Tongue (tissue), 2 donors: ENCODE data around the gene ZNF343. TPM values are rescaled to one million over a fixed set of nuclear protein-coding genes. Genes with fewer than 3 reads are reported as not detected.
"Not testable (repeated sequence)": the region's sequence is repeated elsewhere in the genome, so short reads cannot be mapped to it uniquely, and the experiment has no call there.

ENCODE experiments used
- DNase-seq: peaks from one replicate; pipeline ENCODE4 v3.0.0-alpha.2; 2015
- total RNA-seq: library from RNA; depleted of rRNA; stranded (reverse); fragments of >200 nt; gene quantifications from one replicate; pipeline ENCODE4 v1.2.3, GENCODE V29; 2014

The ZNF343 gene
- total RNA-seq, 1 donor from 2014 or later: 21.8 TPM

DNA sequence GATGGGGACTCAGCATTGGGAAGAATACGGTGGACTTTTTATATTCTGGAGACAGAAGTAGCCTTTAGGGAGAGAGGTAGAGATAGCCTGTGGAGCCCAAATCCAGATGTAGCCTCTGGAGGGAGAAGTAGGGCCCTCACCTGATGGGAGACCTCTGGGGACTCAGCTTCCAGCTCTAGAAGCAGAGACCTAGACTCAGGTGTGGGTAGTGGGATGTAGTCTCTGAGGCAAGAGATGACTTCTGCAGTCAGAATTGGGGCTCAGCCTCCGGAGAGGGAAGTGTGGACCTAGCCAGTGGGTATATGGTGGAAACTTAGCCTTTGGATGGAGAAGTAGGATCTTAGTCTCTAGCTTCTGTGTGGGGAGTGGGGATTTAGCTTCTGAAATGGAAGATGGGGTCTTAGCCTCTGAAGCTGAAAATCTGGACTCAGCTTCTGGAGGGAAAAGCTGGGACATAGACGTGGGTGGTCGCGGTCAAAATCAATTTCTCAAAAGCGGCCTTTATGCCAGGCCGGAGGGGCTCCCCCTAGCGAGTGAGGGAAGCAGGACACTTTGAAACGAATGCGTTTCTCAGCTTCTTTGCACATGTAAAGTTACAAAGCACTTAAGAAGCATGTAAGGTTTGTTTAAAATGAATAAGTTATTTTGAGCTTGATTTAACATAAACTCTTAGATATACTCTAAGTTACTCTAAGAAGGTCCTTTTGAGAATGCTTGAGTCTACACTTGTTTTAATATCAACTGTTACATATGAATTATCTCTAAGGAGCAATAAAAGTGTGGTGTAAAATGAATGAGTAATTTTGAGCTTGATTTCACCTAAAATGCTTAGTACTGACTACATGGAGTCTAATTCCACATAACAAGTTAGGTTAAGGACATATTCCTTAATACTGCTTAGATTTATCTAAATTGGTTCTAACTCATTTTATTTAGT, 12.9 kb upstream of the ZNF343 start:
- peak; percentile 62 for DNase-seq

DNA sequence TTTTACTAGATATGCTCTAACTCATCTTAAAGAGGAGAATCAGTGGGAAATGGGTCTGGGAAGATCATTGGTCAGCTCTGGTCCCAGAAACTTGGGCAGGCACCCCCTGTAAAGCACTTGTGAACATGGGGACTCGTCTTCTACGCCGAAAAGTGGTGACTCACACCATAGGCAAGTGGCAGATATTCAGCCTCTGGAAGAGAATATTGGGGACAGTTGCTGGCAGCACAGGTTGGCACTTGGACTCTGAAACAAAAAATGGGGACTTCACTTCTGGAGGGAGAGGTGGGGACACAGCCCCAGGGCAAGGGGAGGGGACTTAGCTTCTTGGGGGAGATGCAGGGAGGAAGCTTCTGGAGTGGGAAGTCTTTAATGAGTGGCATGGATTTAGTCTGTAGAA, 11.9 kb upstream of the ZNF343 start:
- DNase-seq: no peak

GRCh38 chr20:2519115-2519809, 10.5 kb upstream of the ZNF343 start:
- DNase-seq: no peak

GRCh38 chr20:2518558-2518957, 9.8 kb upstream of the ZNF343 start:
- no peak for DNase-seq

- DNase-seq: no peak
Measured at GRCh38 chr20:2518096-2518495, 9.4 kb upstream of the ZNF343 start.

GRCh38 chr20:2516399-2516798, 7.7 kb upstream of the ZNF343 start:
- DNase-seq: no peak

DNA sequence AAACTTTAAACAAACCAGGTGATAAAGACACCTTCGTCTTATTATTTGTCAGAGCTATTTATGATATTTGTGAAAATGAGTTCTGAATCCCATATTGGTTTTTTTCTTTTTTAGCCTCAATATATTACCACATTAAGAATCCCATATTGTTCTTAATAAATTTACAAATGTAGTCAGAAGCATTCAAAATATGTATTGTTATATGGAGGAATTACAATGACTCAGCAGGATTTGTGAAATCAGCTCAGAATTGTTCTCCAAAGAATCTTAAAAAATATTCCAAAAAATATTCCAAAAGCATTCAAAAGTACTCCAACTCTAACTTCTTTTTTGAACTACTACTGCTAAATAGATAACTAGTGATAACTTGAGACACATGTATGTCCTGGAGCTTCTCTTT, 6.5 kb upstream of the ZNF343 start:
- DNase-seq: no peak

DNA sequence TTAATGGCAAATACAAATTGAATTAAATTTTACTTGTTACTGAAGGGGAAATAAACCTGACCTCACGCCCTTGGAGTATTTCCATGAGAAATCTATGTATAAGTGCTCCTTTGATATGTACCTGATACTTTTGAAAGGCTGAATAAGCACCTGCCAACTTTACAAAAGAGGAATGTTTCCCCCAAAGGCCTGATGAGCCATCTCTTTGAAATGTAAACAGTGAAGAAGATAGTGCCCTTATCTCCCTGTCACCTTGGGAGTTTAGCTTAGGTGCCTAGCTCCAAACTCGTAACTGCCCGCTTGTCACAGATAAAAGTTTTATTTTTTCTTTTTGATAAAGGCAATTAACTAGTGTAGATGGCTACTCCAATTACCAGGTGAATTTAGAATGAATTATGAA, 1.1 kb upstream of the ZNF343 start:
- no peak for DNase-seq

- no peak for DNase-seq
Measured at GRCh38 chr20:2509468-2509781, 710 bp upstream of the ZNF343 start.

DNA sequence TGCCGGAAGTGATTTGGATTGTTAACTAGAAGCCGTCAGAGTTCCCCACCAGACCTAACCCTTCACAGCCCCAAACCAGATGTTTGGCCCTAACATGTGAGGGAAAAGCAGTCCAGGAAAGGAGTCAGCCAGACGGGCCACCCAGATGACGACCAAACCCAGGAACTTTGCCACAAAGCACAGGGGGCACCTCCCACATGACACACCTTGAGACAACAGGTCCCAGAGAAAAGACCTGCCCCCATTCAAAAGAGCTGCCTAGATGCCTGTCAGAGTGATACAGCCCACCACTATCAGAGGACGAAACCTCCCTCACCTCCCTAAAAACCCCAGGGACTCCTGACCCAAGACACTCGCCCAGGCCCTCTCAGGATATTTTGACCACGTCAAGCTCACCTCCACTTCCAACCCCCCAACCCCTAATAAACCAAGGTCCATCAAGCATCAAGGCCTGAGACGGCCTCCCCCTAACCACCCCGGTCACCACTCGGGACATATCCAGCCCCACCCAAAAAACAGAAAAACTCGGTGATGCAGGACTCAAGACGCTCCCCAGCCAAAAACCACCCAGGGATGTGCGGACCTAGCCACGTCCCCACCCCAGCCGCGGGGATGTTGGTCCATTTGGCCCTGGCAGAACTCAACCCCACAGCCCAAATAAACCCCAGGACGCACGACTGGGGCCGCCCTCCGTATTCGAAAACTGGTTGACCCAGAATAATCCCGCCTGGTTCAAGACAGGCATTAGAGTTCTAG, 662 bp downstream of the ZNF343 start:
- DNase-seq: peak; percentile 27

DNA sequence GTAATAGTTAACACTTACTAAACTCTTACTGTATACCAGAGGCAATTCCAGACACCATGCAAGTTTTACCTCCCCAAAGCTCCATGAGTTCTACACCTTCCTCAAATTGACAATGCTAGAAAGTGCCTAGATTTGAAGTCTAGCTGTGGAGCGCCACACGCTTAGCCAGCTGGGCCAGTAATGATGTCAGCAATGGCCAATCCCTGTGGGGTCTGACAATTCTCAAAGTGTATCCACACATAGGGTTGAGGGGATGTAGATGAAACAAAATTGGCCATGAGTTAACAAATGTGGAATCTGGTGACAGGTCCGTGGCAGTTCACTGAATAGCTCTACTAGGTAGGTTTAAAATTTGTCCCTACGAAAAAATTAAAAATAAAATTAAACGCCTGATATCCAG, 1.3 kb downstream of the ZNF343 start:
- no peak for DNase-seq

- not testable (repeated sequence) for DNase-seq
Measured at GRCh38 chr20:2506426-2506825, 2.3 kb downstream of the ZNF343 start.

GRCh38 chr20:2504803-2505202, 3.9 kb downstream of the ZNF343 start:
- not testable (repeated sequence) for DNase-seq

- DNase-seq: not testable (repeated sequence)
Measured at GRCh38 chr20:2502808-2503384, 5.8 kb downstream of the ZNF343 start.

DNA sequence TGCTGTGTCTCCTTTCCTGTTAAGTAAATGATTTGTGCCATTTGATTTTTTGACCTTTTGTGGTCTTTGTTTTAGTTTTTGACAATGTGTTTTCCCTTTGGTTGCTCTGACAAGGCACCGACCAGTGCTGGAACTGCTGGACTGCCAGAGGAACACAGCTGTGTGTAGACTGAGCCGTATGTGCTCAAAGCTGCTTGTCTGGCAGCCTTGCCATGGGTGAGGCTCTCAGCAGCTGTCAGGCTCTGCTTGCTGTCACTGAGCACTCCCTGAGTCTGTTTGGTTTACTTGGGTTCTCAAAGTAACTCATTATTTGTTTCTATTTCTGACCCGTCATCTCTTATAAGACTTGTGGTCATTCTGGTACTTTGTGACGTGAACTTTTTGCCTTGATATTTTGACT, 23.1 kb downstream of the ZNF343 start:
- DNase-seq: peak; percentile 85

GRCh38 chr20:2485080-2485479, 23.6 kb downstream of the ZNF343 start:
- DNase-seq: no peak

DNA sequence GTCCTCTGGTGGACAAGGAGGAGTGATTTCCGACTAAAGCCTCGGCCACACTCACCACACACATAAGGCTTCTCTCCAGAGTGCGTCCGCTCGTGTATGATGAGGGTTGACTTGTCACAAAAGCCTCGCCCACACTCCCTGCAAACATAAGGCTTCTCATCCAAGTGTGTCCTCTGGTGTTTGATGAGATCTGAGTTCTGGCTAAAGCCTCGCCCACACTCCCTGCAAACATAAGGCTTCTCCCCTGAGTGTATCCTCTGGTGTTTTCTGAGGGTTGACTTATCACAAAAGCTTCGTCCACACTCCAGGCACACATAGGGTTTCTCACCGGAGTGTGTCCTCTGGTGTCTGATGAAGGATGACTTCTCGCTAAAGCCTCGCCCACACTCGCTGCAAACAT, 25.2 kb downstream of the ZNF343 start:
- DNase-seq: no peak

DNA sequence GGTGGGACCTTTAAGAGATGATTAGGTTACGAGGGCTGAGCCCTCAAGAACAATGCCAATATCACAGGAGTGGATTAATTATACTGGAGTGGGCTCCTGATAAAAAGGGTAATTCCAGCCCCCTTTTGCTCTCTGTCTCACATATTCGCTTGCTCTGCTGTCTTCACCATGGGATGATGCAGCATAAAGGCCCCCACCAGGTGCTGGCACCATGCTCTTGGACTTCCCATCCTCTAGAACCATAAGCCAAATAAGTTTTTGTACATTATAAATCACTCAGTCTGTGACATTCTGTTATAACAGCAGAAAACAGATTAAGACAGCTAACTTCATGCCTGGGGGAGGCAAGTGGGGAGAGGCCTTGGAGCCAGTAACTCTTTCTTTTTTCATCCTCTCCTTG, 28.3 kb downstream of the ZNF343 start:
- no peak for DNase-seq

- DNase-seq: no peak
Measured at GRCh38 chr20:2476742-2477615, 31.7 kb downstream of the ZNF343 start.

DNA sequence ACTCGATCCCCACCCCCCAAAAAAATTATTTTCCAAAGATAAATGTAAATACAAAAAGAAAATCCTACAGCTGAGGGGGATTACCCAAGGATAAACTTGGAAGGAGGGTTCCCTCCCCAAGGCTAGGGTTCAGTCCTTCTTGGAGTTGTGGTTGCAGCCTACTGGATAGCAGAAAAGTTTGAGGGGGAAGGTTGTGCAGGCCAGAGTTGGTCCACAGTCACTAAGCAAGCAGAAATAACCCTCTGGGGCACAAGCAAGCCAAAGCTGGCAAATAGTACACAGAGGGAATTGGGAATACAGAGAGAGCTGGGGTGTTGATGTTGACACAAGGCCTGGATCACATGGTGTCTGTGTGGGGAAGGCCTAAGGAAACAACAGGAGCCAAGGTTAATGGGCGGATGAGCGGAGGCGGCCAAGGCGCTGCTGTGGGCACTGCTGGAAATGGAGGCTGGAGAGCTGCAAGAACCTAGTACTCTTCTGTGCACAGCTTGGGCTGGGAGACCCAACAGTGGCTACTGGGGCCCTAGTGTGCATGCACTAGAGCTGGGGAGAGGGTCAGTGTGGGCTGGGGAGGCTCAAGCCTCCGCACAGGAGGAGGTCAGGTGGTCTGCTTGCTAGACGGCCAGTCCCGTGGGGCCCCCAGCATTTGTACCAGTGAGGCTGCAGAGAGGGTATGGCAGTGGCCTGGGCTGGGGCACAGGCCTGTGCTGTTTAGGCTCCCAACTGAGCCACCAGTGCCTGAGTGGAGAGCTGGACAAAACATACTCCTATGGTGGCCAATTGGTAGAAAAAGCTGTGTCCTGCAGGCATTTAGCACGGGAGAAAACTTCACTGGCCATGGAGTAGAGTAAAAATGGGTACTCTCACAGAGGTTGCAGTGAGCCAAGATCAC, 32.6 kb downstream of the ZNF343 start:
- no peak for DNase-seq

- DNase-seq: no peak
Measured at GRCh38 chr20:2473516-2473915, 35.2 kb downstream of the ZNF343 start.
